Measurements from ENCODE around the gene TMPRSS12. TPM values are rescaled to one million over a fixed set of nuclear protein-coding genes. Genes with fewer than 3 reads are reported as not detected.
"Not testable (repeated sequence)": the region's sequence is repeated elsewhere in the genome, so short reads cannot be mapped to it uniquely, and the experiment has no call there.

Gene TMPRSS12
- total RNA-seq, 1 experiment from 2014 or later = not detected

- intact Hi-C loops (cut with micrococcal nuclease; ENCODE audit: unreplicated experiment) = no loop called here
- H3K9me3 Mint-ChIP-seq (ENCODE audit: low read depth, unreplicated experiment) = no peaks in the 10 kb centered on the region
- no TSS peak for BruUV-seq (replicated peaks)
- no peaks in the 10 kb centered on the region for H3K36me3 Mint-ChIP-seq (ENCODE audit: insufficient read depth, unreplicated experiment)
- H3K27ac Mint-ChIP-seq (ENCODE audit: unreplicated experiment) = no peak overlapping the region
- DNase-seq = no peak
- no peak overlapping the region for H3K4me3 Mint-ChIP-seq (ENCODE audit: low read depth, unreplicated experiment)
- no peaks in the 10 kb centered on the region for H3K27me3 Mint-ChIP-seq (ENCODE audit: unreplicated experiment)
- peaks cover 6% of the 10 kb centered on the region for H3K4me1 Mint-ChIP-seq (ENCODE audit: low read depth, unreplicated experiment)
- CTCF ChIA-PET = interaction anchor here (0.6 kb wide), 1 partner anchor 390 kb away, joined by 6 read pairs; no protein-coding TSS in a partner anchor
- no peak for TF ChIP-seq CTCF (IDR thresholded peaks at IDR 0.05; ENCODE audit: unreplicated experiment)
Measured at GRCh38 chr12:50859621-50860310, 17.0 kb downstream of the TMPRSS12 start.

- peaks cover 6% of the 10 kb centered on the region for H3K4me1 Mint-ChIP-seq (ENCODE audit: low read depth, unreplicated experiment)
- H3K4me3 Mint-ChIP-seq (ENCODE audit: low read depth, unreplicated experiment) = no peak overlapping the region
- H3K36me3 Mint-ChIP-seq (ENCODE audit: insufficient read depth, unreplicated experiment) = no peaks in the 10 kb centered on the region
- intact Hi-C loops (cut with micrococcal nuclease; ENCODE audit: unreplicated experiment) = no loop called here
- H3K27me3 Mint-ChIP-seq (ENCODE audit: unreplicated experiment) = no peaks in the 10 kb centered on the region
- no peak for TF ChIP-seq CTCF (IDR thresholded peaks at IDR 0.05; ENCODE audit: unreplicated experiment)
- DNase-seq = no peak
- no peak overlapping the region for H3K27ac Mint-ChIP-seq (ENCODE audit: unreplicated experiment)
- no TSS peak for BruUV-seq (replicated peaks)
- CTCF ChIA-PET = interaction anchor here (0.5 kb wide), 1 partner anchor 559 kb away, joined by 3 read pairs; no protein-coding TSS in a partner anchor
- H3K9me3 Mint-ChIP-seq (ENCODE audit: low read depth, unreplicated experiment) = no peaks in the 10 kb centered on the region
Measured at GRCh38 chr12:50862316-50862715, 19.6 kb downstream of the TMPRSS12 start.

GRCh38 chr12:50865266-50865665 is 22.5 kb downstream of the TMPRSS12 start:
- no TSS peak for BruUV-seq (replicated peaks)
- Mint-ChIP-seq H3K4me1 (ENCODE audit: low read depth, unreplicated experiment) (peaks cover 6% of the 10 kb centered on the region), H3K9me3 (ENCODE audit: low read depth, unreplicated experiment) (no peaks in the 10 kb centered on the region), H3K36me3 (ENCODE audit: insufficient read depth, unreplicated experiment) (no peaks in the 10 kb centered on the region), H3K4me3 (ENCODE audit: low read depth, unreplicated experiment) (no peak overlapping the region), H3K27me3 (ENCODE audit: unreplicated experiment) (no peaks in the 10 kb centered on the region), H3K27ac (ENCODE audit: unreplicated experiment) (no peak overlapping the region)
- TF ChIP-seq CTCF (IDR thresholded peaks at IDR 0.05; ENCODE audit: unreplicated experiment) = no peak
- CTCF ChIA-PET = no interaction called here
- intact Hi-C loops (cut with micrococcal nuclease; ENCODE audit: unreplicated experiment) = no loop called here
- DNase-seq = no peak

- intact Hi-C loops (cut with micrococcal nuclease; ENCODE audit: unreplicated experiment); CTCF ChIA-PET; DNase-seq; H3K4me1 Mint-ChIP-seq (ENCODE audit: low read depth, unreplicated experiment); H3K36me3 Mint-ChIP-seq (ENCODE audit: insufficient read depth, unreplicated experiment); H3K27ac Mint-ChIP-seq (ENCODE audit: unreplicated experiment); H3K4me3 Mint-ChIP-seq (ENCODE audit: low read depth, unreplicated experiment); H3K27me3 Mint-ChIP-seq (ENCODE audit: unreplicated experiment); H3K9me3 Mint-ChIP-seq (ENCODE audit: low read depth, unreplicated experiment); BruUV-seq (replicated peaks): not testable (repeated sequence)
Measured at GRCh38 chr12:50868881-50869280, 26.2 kb downstream of the TMPRSS12 start.

- CTCF ChIA-PET = no interaction called here
- Mint-ChIP-seq H3K4me3 (ENCODE audit: low read depth, unreplicated experiment) (no peak overlapping the region), H3K4me1 (ENCODE audit: low read depth, unreplicated experiment) (no peaks in the 10 kb centered on the region), H3K27me3 (ENCODE audit: unreplicated experiment) (no peaks in the 10 kb centered on the region), H3K36me3 (ENCODE audit: insufficient read depth, unreplicated experiment) (no peaks in the 10 kb centered on the region), H3K9me3 (ENCODE audit: low read depth, unreplicated experiment) (no peaks in the 10 kb centered on the region), H3K27ac (ENCODE audit: unreplicated experiment) (no peak overlapping the region)
- BruUV-seq (replicated peaks) = no TSS peak
- intact Hi-C loops (cut with micrococcal nuclease; ENCODE audit: unreplicated experiment) = no loop called here
- TF ChIP-seq CTCF (IDR thresholded peaks at IDR 0.05; ENCODE audit: unreplicated experiment) = no peak
- no peak for DNase-seq
Measured at GRCh38 chr12:50882563-50882962, 39.8 kb downstream of the TMPRSS12 start.
